Panc1 (cell line): ENCODE measurements around the gene TOP2A.

Experiments
- POLR2AphosphoS5 ChIP-seq: IDR thresholded peaks from 2 replicates; pipeline ENCODE4 v1.6.1; 2012; ENCODE audit warnings: mild to moderate bottlenecking, low read depth, low read length, moderate library complexity
- TCF7L2 ChIP-seq: IDR thresholded peaks from 2 replicates; pipeline ENCODE4 v1.6.1; 2011; ENCODE audit warnings: mild to moderate bottlenecking, low read depth, low read length, inconsistent platforms
- TF ChIP-seq, protein P1 (sequence below): fragments of 450-650 bp; IDR thresholded peaks from 2 replicates; pipeline ENCODE4 v1.5.1; 2017; ENCODE audit warnings: mild to moderate bottlenecking

DNA sequence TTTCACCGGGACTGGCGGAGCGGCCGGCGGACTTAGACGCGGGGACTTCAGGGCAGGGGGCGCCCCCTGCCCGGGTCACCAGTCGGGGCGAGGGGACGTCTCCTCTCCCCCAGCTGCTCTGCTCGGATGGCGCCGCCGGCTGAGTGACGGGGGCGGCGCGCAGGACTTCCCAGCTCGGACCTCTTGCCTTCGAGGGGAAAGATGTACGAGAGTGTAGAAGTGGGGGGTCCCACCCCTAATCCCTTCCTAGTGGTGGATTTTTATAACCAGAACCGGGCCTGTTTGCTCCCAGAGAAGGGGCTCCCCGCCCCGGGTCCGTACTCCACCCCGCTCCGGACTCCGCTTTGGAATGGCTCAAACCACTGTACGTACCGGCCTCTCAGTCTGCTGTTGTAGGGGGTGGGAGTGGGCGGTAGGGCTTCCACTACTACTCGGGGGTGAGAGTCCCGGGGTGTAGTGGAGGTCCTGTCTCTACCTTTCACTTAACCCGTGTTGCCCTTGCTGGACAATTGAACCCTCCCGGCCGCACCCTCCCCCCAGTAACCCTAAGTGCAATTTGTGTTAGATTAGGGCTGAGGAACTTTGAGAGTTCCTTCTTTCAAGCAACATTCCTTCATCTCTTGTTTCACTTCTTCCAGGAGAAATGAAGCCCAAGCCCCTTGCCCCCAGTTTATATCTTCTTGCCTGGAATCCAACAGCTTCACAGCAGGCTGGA, 75.0 kb downstream of the TOP2A start:
- TF ChIP-seq, protein P1, sequence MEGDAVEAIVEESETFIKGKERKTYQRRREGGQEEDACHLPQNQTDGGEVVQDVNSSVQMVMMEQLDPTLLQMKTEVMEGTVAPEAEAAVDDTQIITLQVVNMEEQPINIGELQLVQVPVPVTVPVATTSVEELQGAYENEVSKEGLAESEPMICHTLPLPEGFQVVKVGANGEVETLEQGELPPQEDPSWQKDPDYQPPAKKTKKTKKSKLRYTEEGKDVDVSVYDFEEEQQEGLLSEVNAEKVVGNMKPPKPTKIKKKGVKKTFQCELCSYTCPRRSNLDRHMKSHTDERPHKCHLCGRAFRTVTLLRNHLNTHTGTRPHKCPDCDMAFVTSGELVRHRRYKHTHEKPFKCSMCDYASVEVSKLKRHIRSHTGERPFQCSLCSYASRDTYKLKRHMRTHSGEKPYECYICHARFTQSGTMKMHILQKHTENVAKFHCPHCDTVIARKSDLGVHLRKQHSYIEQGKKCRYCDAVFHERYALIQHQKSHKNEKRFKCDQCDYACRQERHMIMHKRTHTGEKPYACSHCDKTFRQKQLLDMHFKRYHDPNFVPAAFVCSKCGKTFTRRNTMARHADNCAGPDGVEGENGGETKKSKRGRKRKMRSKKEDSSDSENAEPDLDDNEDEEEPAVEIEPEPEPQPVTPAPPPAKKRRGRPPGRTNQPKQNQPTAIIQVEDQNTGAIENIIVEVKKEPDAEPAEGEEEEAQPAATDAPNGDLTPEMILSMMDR: no peak
- no peak for TF ChIP-seq TCF7L2
- TF ChIP-seq POLR2AphosphoS5: no peak
